OCI-LY7 (cell line): ENCODE results near the gene MGST3.

Experiments
- CTCF ChIP-seq: fragments of 200-600 bp; sonication (generic); conservative IDR thresholded peaks from 2 replicates; pipeline ENCODE4 v1.5.1; 2014; ENCODE audit warnings: mild to moderate bottlenecking, antibody characterized with exemption, low read length, moderate library complexity, mixed read lengths
- EZH2phosphoT487 ChIP-seq: fragments of 200-600 bp; sonication (generic); IDR thresholded peaks from 2 replicates; pipeline ENCODE4 v1.6.1; 2018; ENCODE audit warnings: low read depth, borderline replicate concordance, mild to moderate bottlenecking, mixed run types, antibody characterized with exemption, low read length, moderate library complexity, mixed read lengths

GRCh38 chr1:165592945-165593823, 37.9 kb upstream of the MGST3 start:
- TF ChIP-seq CTCF = peak; percentile 98
- no peak for TF ChIP-seq EZH2phosphoT487
